Measurements from ENCODE around the gene HCFC1R1. TPM values are rescaled to one million over a fixed set of nuclear protein-coding genes. Genes with fewer than 3 reads are reported as not detected.

Gene HCFC1R1
- total and polyA plus RNA-seq, 7 donors, result 23.1 to 82.5 (median 52.9) TPM

- Histone ChIP-seq H3K4me1 (peaks cover 0 to 11% (median 7%) of the 10 kb centered on the region in 4 donors), H3K9me3 (no peaks in the 10 kb centered on the region), H3K27me3 (peaks cover 45 to 100% (median 86%) of the 10 kb centered on the region in 3 donors), H3K4me3 (no peak overlapping the region), H3K27ac (no peak overlapping the region), H3K36me3 (no peaks in the 10 kb centered on the region)
- WGBS, 2 donors, result 39 to 68% methylated on average over 19 of the region's 19 CpGs
- TF ChIP-seq CTCF (IDR thresholded peaks at IDR 0.05), result no peak
- no peak for TF ChIP-seq POLR2A (IDR thresholded peaks at IDR 0.05)
- TF ChIP-seq EP300 (IDR thresholded peaks at IDR 0.05), result no peak
- TF ChIP-seq POLR2AphosphoS5 (IDR thresholded peaks at IDR 0.05), result no peak
- DNase-seq, result no peak
- intact Hi-C loops (cut with DNase I), result no loop called here
Observed at GRCh38 chr16:3035289-3035971, 11.7 kb upstream of the HCFC1R1 start.

- WGBS, 2 donors, result 34 to 39% methylated on average over 7 of the region's 7 CpGs
- Histone ChIP-seq H3K27me3 (peaks cover 46 to 93% (median 81%) of the 10 kb centered on the region in 3 donors), H3K4me3 (no peak overlapping the region), H3K9me3 (no peaks in the 10 kb centered on the region), H3K36me3 (no peaks in the 10 kb centered on the region), H3K4me1 (peaks cover 0 to 32% (median 28%) of the 10 kb centered on the region in 4 donors), H3K27ac (no peak overlapping the region)
- intact Hi-C loops (cut with DNase I), result no loop called here
- no peak for DNase-seq
- TF ChIP-seq EP300 (IDR thresholded peaks at IDR 0.05) (no peak), POLR2AphosphoS5 (IDR thresholded peaks at IDR 0.05) (no peak), CTCF (IDR thresholded peaks at IDR 0.05) (no peak), POLR2A (IDR thresholded peaks at IDR 0.05) (no peak)
Observed at GRCh38 chr16:3032624-3033023, 8.9 kb upstream of the HCFC1R1 start.

GRCh38 chr16:3030222-3031212 is 6.8 kb upstream of the HCFC1R1 start:
- Histone ChIP-seq H3K4me3 (no peak overlapping the region), H3K4me1 (peaks cover 0 to 23% (median 20%) of the 10 kb centered on the region in 4 donors), H3K27ac (no peak overlapping the region), H3K27me3 (peaks cover 29 to 72% (median 60%) of the 10 kb centered on the region in 3 donors), H3K9me3 (no peaks in the 10 kb centered on the region), H3K36me3 (peaks cover 0 to 20% (median 15%) of the 10 kb centered on the region in 4 donors)
- no peak for DNase-seq
- TF ChIP-seq CTCF (IDR thresholded peaks at IDR 0.05) (no peak), POLR2A (IDR thresholded peaks at IDR 0.05) (no peak), POLR2AphosphoS5 (IDR thresholded peaks at IDR 0.05) (no peak), EP300 (IDR thresholded peaks at IDR 0.05) (no peak)
- WGBS, 2 donors, result 83 to 87% methylated on average over 33 of the region's 33 CpGs
- intact Hi-C loops (cut with DNase I), result no loop called here

- no peak for DNase-seq
- Histone ChIP-seq H3K36me3 (peaks cover 0 to 20% (median 15%) of the 10 kb centered on the region in 4 donors), H3K9me3 (no peaks in the 10 kb centered on the region), H3K4me3 (peak overlapping the region in 2 of 4 donors; percentile 4 to 16), H3K4me1 (peaks cover 0 to 31% (median 26%) of the 10 kb centered on the region in 4 donors), H3K27me3 (peaks cover 24 to 63% (median 51%) of the 10 kb centered on the region in 3 donors), H3K27ac (no peak overlapping the region)
- 29 to 74% methylated on average over 59 of the region's 59 CpGs for WGBS, 2 donors
- TF ChIP-seq CTCF (IDR thresholded peaks at IDR 0.05) (no peak), POLR2A (IDR thresholded peaks at IDR 0.05) (no peak), POLR2AphosphoS5 (IDR thresholded peaks at IDR 0.05) (no peak), EP300 (IDR thresholded peaks at IDR 0.05) (no peak)
- intact Hi-C loops (cut with DNase I), result no loop called here
Observed at GRCh38 chr16:3029491-3030221, 5.9 kb upstream of the HCFC1R1 start.

All from sigmoid colon (tissue), 7 donors.